ENCODE measurements around the gene CLEC4D.

Gene CLEC4D

GRCh38 chr12:8541562-8541961, 28.3 kb downstream of the CLEC4D start:
- H3K9ac ChIP-seq: no peak overlapping the region
- H3K4me3 ChIP-seq (IDR thresholded peaks at IDR 0.05; ENCODE audit: insufficient read depth, low read depth, low read length): no peak overlapping the region
- no peak overlapping the region for H3K4me2 ChIP-seq
- H3K4me1 ChIP-seq (ENCODE audit: low read depth, poor library complexity, severe bottlenecking): peaks cover 4% of the 10 kb centered on the region
- no peak for TF ChIP-seq CTCF (conservative IDR thresholded peaks at IDR 0.05; ENCODE audit: low read depth, low read length)
- H3K27ac ChIP-seq: no peak overlapping the region
- H2AFZ ChIP-seq (ENCODE audit: low read depth): no peak overlapping the region
- H3K36me3 ChIP-seq (ENCODE audit: insufficient read depth): no peaks in the 10 kb centered on the region
- no peaks in the 10 kb centered on the region for H3K27me3 ChIP-seq (ENCODE audit: insufficient read depth, low read depth)
- no peaks in the 10 kb centered on the region for H4K20me1 ChIP-seq (ENCODE audit: insufficient read depth)
- no peaks in the 10 kb centered on the region for H3K79me2 ChIP-seq (ENCODE audit: insufficient read depth, low read depth)

- no peaks in the 10 kb centered on the region for H3K36me3 ChIP-seq (ENCODE audit: insufficient read depth)
- H3K4me1 ChIP-seq (ENCODE audit: low read depth, poor library complexity, severe bottlenecking): peaks cover 4% of the 10 kb centered on the region
- H4K20me1 ChIP-seq (ENCODE audit: insufficient read depth): no peaks in the 10 kb centered on the region
- peak overlapping the region; percentile 19; the same call in 1 of the 2 replicates for H2AFZ ChIP-seq (ENCODE audit: low read depth)
- H3K9ac ChIP-seq: 0 out of 2 replicates have a peak overlapping the region, but pooled peaks have one; percentile 2
- H3K4me2 ChIP-seq: peak overlapping the region; percentile 21; the same call in 1 of the 2 replicates
- no peak overlapping the region for H3K27ac ChIP-seq
- no peaks in the 10 kb centered on the region for H3K79me2 ChIP-seq (ENCODE audit: insufficient read depth, low read depth)
- no peak overlapping the region for H3K4me3 ChIP-seq (IDR thresholded peaks at IDR 0.05; ENCODE audit: insufficient read depth, low read depth, low read length)
- H3K27me3 ChIP-seq (ENCODE audit: insufficient read depth, low read depth): no peaks in the 10 kb centered on the region
- TF ChIP-seq CTCF (conservative IDR thresholded peaks at IDR 0.05; ENCODE audit: low read depth, low read length): peak; percentile 95
Observed at GRCh38 chr12:8544295-8544694, 31.0 kb downstream of the CLEC4D start.

GRCh38 chr12:8546591-8546990, 33.3 kb downstream of the CLEC4D start:
- Histone ChIP-seq H3K9ac (no peak overlapping the region), H3K27me3 (ENCODE audit: insufficient read depth, low read depth) (no peaks in the 10 kb centered on the region), H3K4me3 (IDR thresholded peaks at IDR 0.05; ENCODE audit: insufficient read depth, low read depth, low read length) (no peak overlapping the region), H3K27ac (no peak overlapping the region), H4K20me1 (ENCODE audit: insufficient read depth) (no peaks in the 10 kb centered on the region), H2AFZ (ENCODE audit: low read depth) (no peak overlapping the region), H3K4me1 (ENCODE audit: low read depth, poor library complexity, severe bottlenecking) (peaks cover 4% of the 10 kb centered on the region), H3K36me3 (ENCODE audit: insufficient read depth) (no peaks in the 10 kb centered on the region), H3K4me2 (no peak overlapping the region), H3K79me2 (ENCODE audit: insufficient read depth, low read depth) (no peaks in the 10 kb centered on the region)
- TF ChIP-seq CTCF (conservative IDR thresholded peaks at IDR 0.05; ENCODE audit: low read depth, low read length): no peak

GRCh38 chr12:8547645-8548044, 34.3 kb downstream of the CLEC4D start:
- TF ChIP-seq CTCF (conservative IDR thresholded peaks at IDR 0.05; ENCODE audit: low read depth, low read length): no peak
- no peak overlapping the region for H3K9ac ChIP-seq
- H2AFZ ChIP-seq (ENCODE audit: low read depth): no peak overlapping the region
- H3K4me3 ChIP-seq (IDR thresholded peaks at IDR 0.05; ENCODE audit: insufficient read depth, low read depth, low read length): no peak overlapping the region
- H3K4me2 ChIP-seq: no peak overlapping the region
- H4K20me1 ChIP-seq (ENCODE audit: insufficient read depth): no peaks in the 10 kb centered on the region
- peaks cover 4% of the 10 kb centered on the region for H3K4me1 ChIP-seq (ENCODE audit: low read depth, poor library complexity, severe bottlenecking)
- H3K27me3 ChIP-seq (ENCODE audit: insufficient read depth, low read depth): no peaks in the 10 kb centered on the region
- H3K79me2 ChIP-seq (ENCODE audit: insufficient read depth, low read depth): no peaks in the 10 kb centered on the region
- no peak overlapping the region for H3K27ac ChIP-seq
- no peaks in the 10 kb centered on the region for H3K36me3 ChIP-seq (ENCODE audit: insufficient read depth)

All from KMS-11 (cell line).